ENCODE measurements around the gene CES2. TPM values are rescaled to one million over a fixed set of nuclear protein-coding genes. Genes with fewer than 3 reads are reported as not detected.

Gene CES2
- total and polyA plus RNA-seq, 2 of the 8 experiments (the other 6 are each of a cell fraction or from before 2014, with no cell fraction given): 8.6 to 14.7 TPM

DNA sequence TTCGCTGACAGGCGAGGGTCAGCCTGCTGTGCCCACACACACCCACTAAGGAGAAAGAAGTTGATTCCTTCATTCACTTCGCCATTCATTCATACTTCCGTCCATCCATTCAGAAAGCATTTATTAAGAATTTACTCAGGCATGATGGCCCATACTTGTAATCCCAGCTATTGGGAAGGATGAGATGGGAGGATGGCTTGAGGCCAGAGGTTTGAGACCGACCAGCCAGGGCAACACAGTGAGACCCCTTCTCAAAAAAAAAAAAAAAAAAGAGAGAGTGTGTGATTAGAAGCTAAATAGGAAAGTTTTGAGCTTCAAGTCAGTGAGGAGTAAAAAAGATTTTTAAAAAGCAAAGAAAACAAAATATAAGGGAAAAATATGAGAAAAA, 8.7 kb downstream of the CES2 start:
- H3K27me3 ChIP-seq (replicated peaks in 1 of 4; ENCODE audit: control insufficient read depth in 3 of 4, extremely low read depth in 1 of 4, insufficient read depth in 3 of 4, low read length in 3 of 4): peaks cover 9 to 19% (median 18%) of the 10 kb centered on the region in 4 experiments
- POLR2A ChIA-PET (ENCODE audit: partially characterized antibody): interaction anchor here (0.9 to 1.9 kb wide), 3 partner anchors 15 to 254 kb away, joined by 3 to 6 read pairs (median 3); no protein-coding TSS in a partner anchor
- peaks cover 5 to 18% (median 15%) of the 10 kb centered on the region in 4 experiments; a peak in 7 of 8 replicates for H3K36me3 ChIP-seq (ENCODE audit: control insufficient read depth in 2 of 4, insufficient read depth in 4 of 4, low read length in 3 of 4)
- H4K20me1 ChIP-seq (replicated peaks in 1 of 2; ENCODE audit: control insufficient read depth in 1 of 2, insufficient read depth in 2 of 2, low read length in 2 of 2): peaks cover 0 to 3% of the 10 kb centered on the region in 2 experiments
- H3K23me2 ChIP-seq (ENCODE audit: low read depth, low read length): peaks cover 2% of the 10 kb centered on the region; the same call in 1 of the 2 replicates
- WGBS, 2 experiments (ENCODE audit: extremely low coverage in 1 of 2, insufficient coverage in 1 of 2, insufficient read length in 1 of 2, insufficient replicate concordance in 2 of 2, low coverage in 1 of 2, low lambda C conversion rate in 2 of 2, missing lambda C conversion rate in 1 of 2): 87% methylated on average over 5 of the region's 5 CpGs; no CpG with 5 or more reads in 1 of the 2 experiments
- H3K4me3 ChIP-seq (ENCODE audit: extremely low read depth in 1 of 4, insufficient read depth in 2 of 4, low read depth in 3 of 4, low read length in 4 of 4): no peak overlapping the region
- H3K23ac ChIP-seq (ENCODE audit: insufficient read length): no peak overlapping the region
- no peak overlapping the region for H4K91ac ChIP-seq (replicated peaks; ENCODE audit: insufficient read length, low read length)
- FAIRE-seq: no peak
- H2BK15ac ChIP-seq (ENCODE audit: low read length): no peak overlapping the region
- H3K14ac ChIP-seq (ENCODE audit: insufficient read length): no peak overlapping the region
- no peak overlapping the region for H3K18ac ChIP-seq (ENCODE audit: extremely low read depth, low read length)
- no peak overlapping the region for H2BK5ac ChIP-seq (ENCODE audit: low read depth, low read length)
- peaks cover 0 to 5% (median 1%) of the 10 kb centered on the region in 4 experiments; a peak in 2 of 7 replicates for H3K4me1 ChIP-seq (replicated peaks in 1 of 4; ENCODE audit: control insufficient read depth in 3 of 4, insufficient read depth in 4 of 4, low read length in 3 of 4)
- 0 out of 2 replicates have a peak overlapping the region, but pooled peaks have one; percentile 57 for H4K8ac ChIP-seq (ENCODE audit: extremely low read depth, insufficient read depth, low read length)
- no peaks in the 10 kb centered on the region for H3K79me2 ChIP-seq (ENCODE audit: control insufficient read depth in 1 of 2, insufficient read depth in 2 of 2, low read length in 2 of 2)
- no peaks in the 10 kb centered on the region for H3K9me3 ChIP-seq (ENCODE audit: insufficient read depth in 2 of 2, low read depth in 1 of 2, low read length in 1 of 2)
- no peak overlapping the region for H3K27ac ChIP-seq (ENCODE audit: low read depth, low read length)
- CTCF ChIA-PET (ENCODE audit: partially characterized antibody): interaction anchor here (0.5 to 4.7 kb wide), 17 partner anchors 9 to 1216 kb away, joined by 3 to 18 read pairs (median 3); partner anchors contain the start of gene CES3
- H3K4ac ChIP-seq (replicated peaks; ENCODE audit: insufficient read length, low read depth, low read length): no peak overlapping the region
- H3K9ac ChIP-seq (replicated peaks in 1 of 4; ENCODE audit: extremely low read depth in 1 of 4, low read depth in 3 of 4, low read length in 3 of 4): no peak overlapping the region
- H3K56ac ChIP-seq (replicated peaks; ENCODE audit: insufficient read length, low read depth, low read length): no peak overlapping the region
- H4K5ac ChIP-seq (ENCODE audit: insufficient read length, low read depth, low read length): no peak overlapping the region
- no peak for DNase-seq (ENCODE audit: low read depth in 1 of 2, low spot score in 2 of 2)
- H3K79me1 ChIP-seq (ENCODE audit: low read depth, low read length): no peaks in the 10 kb centered on the region
- no peak overlapping the region for H2BK20ac ChIP-seq (ENCODE audit: low read length)
- no peak overlapping the region for H3K4me2 ChIP-seq (ENCODE audit: insufficient read depth in 1 of 2, low read depth in 2 of 2, low read length in 2 of 2)
- H2AK5ac ChIP-seq (ENCODE audit: low read depth, low read length): no peak overlapping the region
- H2AFZ ChIP-seq (ENCODE audit: low read length): no peak overlapping the region
- H2BK12ac ChIP-seq (ENCODE audit: low read depth, low read length): no peak overlapping the region
- H2BK120ac ChIP-seq (replicated peaks; ENCODE audit: low read depth, low read length): no peak overlapping the region
- TF ChIP-seq, protein P1, sequence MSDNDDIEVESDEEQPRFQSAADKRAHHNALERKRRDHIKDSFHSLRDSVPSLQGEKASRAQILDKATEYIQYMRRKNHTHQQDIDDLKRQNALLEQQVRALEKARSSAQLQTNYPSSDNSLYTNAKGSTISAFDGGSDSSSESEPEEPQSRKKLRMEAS (IDR thresholded peaks at IDR 0.05): no peak
- TF ChIP-seq RBBP5 (IDR thresholded peaks at IDR 0.05; ENCODE audit: borderline replicate concordance, low read depth, low read length) (no peak), PHF8 (conservative IDR thresholded peaks at IDR 0.05; ENCODE audit: low read depth, low read length) (no peak), BRCA1 (IDR thresholded peaks at IDR 0.05; ENCODE audit: low read depth, low read length) (no peak), CBX5 (IDR thresholded peaks at IDR 0.05; ENCODE audit: low read depth, low read length) (no peak), CREB1 (IDR thresholded peaks at IDR 0.05) (no peak), TCF12 (IDR thresholded peaks at IDR 0.05; ENCODE audit: low read depth, low read length) (no peak), SP1 (IDR thresholded peaks at IDR 0.05; ENCODE audit: low read depth, low read length) (no peak), KDM5A (IDR thresholded peaks at IDR 0.05; ENCODE audit: low read length) (no peak), SIN3A (conservative IDR thresholded peaks at IDR 0.05 in 1 of 2, IDR thresholded peaks at IDR 0.05 in 1 of 2; ENCODE audit: low read depth in 1 of 2, low read length in 2 of 2) (no peak), POLR2A (IDR thresholded peaks at IDR 0.05; ENCODE audit: control extremely low read depth in 1 of 2, low read depth in 2 of 2, low read length in 2 of 2) (no peak), TAF7 (optimal IDR thresholded peaks at IDR 0.05; ENCODE audit: borderline replicate concordance, low read depth, low read length) (no peak), TAF1 (IDR thresholded peaks at IDR 0.05; ENCODE audit: low read depth, low read length) (no peak)
- TF ChIP-seq, protein P2, sequence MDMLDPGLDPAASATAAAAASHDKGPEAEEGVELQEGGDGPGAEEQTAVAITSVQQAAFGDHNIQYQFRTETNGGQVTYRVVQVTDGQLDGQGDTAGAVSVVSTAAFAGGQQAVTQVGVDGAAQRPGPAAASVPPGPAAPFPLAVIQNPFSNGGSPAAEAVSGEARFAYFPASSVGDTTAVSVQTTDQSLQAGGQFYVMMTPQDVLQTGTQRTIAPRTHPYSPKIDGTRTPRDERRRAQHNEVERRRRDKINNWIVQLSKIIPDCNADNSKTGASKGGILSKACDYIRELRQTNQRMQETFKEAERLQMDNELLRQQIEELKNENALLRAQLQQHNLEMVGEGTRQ (IDR thresholded peaks at IDR 0.05; ENCODE audit: low read length): no peak

All from H1 (cell line).